ENCODE results near the gene TUBGCP6. TPM values are rescaled to one million over a fixed set of nuclear protein-coding genes. Genes with fewer than 3 reads are reported as not detected.

The TUBGCP6 gene
- total RNA-seq, 1 experiment from 2014 or later, result 31.3 TPM

DNA sequence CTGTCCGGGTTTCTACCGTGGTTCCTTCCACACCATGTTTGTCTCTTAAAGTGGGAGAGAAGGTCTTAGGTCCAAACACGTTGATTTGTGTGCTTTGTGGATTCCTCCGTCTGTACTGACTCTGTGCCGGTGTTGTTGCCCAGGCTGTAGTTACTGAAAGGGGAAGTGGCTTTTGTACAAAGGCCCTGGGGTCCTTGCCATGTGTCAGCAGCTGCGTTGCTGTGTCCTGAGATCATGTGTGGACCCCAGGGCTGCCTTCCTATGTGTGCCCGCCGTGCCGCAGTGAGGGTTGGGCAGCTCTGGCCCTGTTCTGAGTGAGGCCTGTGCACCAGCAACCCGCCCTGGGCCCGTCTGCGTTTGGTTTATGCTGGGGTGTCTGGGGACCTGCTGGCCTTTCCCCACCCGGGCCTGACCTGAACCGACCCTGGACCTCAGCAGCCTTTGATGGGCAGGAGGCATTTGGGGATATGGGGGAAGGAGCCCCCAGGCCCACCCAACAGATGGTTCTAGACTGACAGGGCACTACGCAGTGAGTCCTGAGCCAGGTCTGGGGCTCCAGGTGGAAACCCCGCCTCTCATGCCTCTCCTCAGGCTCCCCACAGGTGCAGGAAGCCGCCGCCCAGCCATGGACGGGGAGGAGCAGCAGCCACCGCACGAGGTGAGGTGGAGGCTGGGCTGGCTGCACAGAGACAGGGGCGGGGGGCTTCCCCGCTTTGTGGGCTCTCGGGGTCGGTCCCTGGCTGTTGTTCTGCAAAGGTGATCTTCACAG lies 52.2 kb downstream of the TUBGCP6 start:
- ChIA-PET CTCF (no interaction called here), POLR2A (no interaction called here)
- H3K4me3 ChIP-seq (ENCODE audit: low read depth in 2 of 2, low read length in 2 of 2), result no peak overlapping the region
- intact Hi-C loops (cut with micrococcal nuclease; ENCODE audit: unreplicated experiment), result loop anchor here (5.0 kb wide), 1 partner anchor 45 kb away; no protein-coding TSS in a partner anchor
- peaks cover 32% of the 10 kb centered on the region for H3K4me1 ChIP-seq (ENCODE audit: control insufficient read depth, insufficient read depth, low read length)
- no peaks in the 10 kb centered on the region for H3K9me3 ChIP-seq (ENCODE audit: control insufficient read depth, insufficient read depth, low read depth, low read length)
- no peak overlapping the region for H3K27ac ChIP-seq (ENCODE audit: low read length)
- no peaks in the 10 kb centered on the region for H3K36me3 ChIP-seq (ENCODE audit: control insufficient read depth, insufficient read depth, low read length)
- no peak for TF ChIP-seq SIN3A (IDR thresholded peaks at IDR 0.05; ENCODE audit: borderline replicate concordance, insufficient read depth, low read depth, low read length)
- TF ChIP-seq, protein P1, sequence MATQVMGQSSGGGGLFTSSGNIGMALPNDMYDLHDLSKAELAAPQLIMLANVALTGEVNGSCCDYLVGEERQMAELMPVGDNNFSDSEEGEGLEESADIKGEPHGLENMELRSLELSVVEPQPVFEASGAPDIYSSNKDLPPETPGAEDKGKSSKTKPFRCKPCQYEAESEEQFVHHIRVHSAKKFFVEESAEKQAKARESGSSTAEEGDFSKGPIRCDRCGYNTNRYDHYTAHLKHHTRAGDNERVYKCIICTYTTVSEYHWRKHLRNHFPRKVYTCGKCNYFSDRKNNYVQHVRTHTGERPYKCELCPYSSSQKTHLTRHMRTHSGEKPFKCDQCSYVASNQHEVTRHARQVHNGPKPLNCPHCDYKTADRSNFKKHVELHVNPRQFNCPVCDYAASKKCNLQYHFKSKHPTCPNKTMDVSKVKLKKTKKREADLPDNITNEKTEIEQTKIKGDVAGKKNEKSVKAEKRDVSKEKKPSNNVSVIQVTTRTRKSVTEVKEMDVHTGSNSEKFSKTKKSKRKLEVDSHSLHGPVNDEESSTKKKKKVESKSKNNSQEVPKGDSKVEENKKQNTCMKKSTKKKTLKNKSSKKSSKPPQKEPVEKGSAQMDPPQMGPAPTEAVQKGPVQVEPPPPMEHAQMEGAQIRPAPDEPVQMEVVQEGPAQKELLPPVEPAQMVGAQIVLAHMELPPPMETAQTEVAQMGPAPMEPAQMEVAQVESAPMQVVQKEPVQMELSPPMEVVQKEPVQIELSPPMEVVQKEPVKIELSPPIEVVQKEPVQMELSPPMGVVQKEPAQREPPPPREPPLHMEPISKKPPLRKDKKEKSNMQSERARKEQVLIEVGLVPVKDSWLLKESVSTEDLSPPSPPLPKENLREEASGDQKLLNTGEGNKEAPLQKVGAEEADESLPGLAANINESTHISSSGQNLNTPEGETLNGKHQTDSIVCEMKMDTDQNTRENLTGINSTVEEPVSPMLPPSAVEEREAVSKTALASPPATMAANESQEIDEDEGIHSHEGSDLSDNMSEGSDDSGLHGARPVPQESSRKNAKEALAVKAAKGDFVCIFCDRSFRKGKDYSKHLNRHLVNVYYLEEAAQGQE (IDR thresholded peaks at IDR 0.05; ENCODE audit: insufficient read depth in 1 of 2, low read depth in 2 of 2, low read length in 1 of 2), result no peak
- no peak for TF ChIP-seq TCF7L2 (IDR thresholded peaks at IDR 0.05; ENCODE audit: low read depth, low read length)
- no peak for TF ChIP-seq POLR2AphosphoS5 (IDR thresholded peaks at IDR 0.05; ENCODE audit: low read depth, low read length)
- TF ChIP-seq, protein P2, sequence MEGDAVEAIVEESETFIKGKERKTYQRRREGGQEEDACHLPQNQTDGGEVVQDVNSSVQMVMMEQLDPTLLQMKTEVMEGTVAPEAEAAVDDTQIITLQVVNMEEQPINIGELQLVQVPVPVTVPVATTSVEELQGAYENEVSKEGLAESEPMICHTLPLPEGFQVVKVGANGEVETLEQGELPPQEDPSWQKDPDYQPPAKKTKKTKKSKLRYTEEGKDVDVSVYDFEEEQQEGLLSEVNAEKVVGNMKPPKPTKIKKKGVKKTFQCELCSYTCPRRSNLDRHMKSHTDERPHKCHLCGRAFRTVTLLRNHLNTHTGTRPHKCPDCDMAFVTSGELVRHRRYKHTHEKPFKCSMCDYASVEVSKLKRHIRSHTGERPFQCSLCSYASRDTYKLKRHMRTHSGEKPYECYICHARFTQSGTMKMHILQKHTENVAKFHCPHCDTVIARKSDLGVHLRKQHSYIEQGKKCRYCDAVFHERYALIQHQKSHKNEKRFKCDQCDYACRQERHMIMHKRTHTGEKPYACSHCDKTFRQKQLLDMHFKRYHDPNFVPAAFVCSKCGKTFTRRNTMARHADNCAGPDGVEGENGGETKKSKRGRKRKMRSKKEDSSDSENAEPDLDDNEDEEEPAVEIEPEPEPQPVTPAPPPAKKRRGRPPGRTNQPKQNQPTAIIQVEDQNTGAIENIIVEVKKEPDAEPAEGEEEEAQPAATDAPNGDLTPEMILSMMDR (IDR thresholded peaks at IDR 0.05), result no peak
- H3K27me3 ChIP-seq (ENCODE audit: control insufficient read depth, insufficient read depth, low read length), result no peaks in the 10 kb centered on the region
- no peak for DNase-seq (ENCODE audit: low read depth, low spot score)
- in situ Hi-C loops (cut with HindIII; ENCODE audit: low pct_unique_long_range_greater_than_20kb, low sequenced_read_pairs), result no loop called here
- no peak for ATAC-seq
- BruUV-seq (replicated peaks), result no TSS peak

DNA sequence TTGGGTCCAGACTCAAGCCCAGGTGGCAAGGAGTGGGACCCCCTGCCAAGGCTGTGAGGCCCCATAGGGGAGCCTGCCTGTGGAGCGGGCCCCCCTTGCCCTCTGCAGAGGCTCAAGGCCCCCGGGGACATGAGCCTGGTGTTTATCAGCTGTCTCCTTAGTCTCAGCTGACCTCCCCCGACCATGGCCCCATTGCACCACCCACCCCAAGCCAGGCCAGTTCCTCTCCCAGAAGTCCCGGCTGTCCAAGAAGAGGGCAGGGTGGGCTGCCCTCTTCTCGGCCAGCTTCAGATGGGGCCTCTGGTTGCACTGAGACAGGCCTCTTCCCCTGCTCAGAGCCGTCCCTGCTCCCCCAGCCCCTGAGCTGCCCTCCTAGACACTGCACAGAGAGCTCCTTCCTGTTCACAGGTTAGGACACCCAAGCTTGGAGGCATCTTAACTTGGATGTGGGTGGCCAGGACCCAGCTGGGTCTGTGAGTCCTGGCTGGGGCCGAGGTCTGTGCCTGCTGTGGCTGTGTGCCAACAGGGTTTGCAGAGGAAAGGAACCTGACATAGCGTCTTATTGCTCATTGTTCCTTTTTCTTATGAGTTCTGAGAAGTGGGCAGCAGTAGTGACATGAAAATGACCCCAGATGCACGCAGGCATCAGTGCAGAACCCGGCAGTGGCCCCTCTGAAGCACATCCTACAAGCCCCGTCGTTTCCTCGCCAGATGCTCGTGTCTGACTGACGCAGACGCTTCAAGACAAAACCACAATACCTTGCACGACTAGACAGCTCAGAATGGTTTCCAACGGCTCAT lies 53.7 kb downstream of the TUBGCP6 start:
- in situ Hi-C loops (cut with HindIII; ENCODE audit: low pct_unique_long_range_greater_than_20kb, low sequenced_read_pairs), result no loop called here
- intact Hi-C loops (cut with micrococcal nuclease; ENCODE audit: unreplicated experiment), result loop anchor here (5.0 kb wide), 1 partner anchor 44 kb away; no protein-coding TSS in a partner anchor
- Histone ChIP-seq H3K27ac (ENCODE audit: low read length) (peak overlapping the region; percentile 73), H3K36me3 (ENCODE audit: control insufficient read depth, insufficient read depth, low read length) (no peaks in the 10 kb centered on the region), H3K27me3 (ENCODE audit: control insufficient read depth, insufficient read depth, low read length) (no peaks in the 10 kb centered on the region), H3K9me3 (ENCODE audit: control insufficient read depth, insufficient read depth, low read depth, low read length) (no peaks in the 10 kb centered on the region), H3K4me3 (ENCODE audit: low read depth in 2 of 2, low read length in 2 of 2) (peak overlapping the region; percentile 36 to 55), H3K4me1 (ENCODE audit: control insufficient read depth, insufficient read depth, low read length) (peaks cover 35% of the 10 kb centered on the region)
- ChIA-PET CTCF (interaction anchor here (0.5 to 1.0 kb wide), 2 partner anchors 43 to 255 kb away, joined by 4 to 8 read pairs; no protein-coding TSS in a partner anchor), POLR2A (interaction anchor here (0.6 kb wide), 1 partner anchor 73 kb away, joined by 3 read pairs; no protein-coding TSS in a partner anchor)
- ATAC-seq (no peak), DNase-seq (ENCODE audit: low read depth, low spot score) (no peak)
- TF ChIP-seq, protein P1 (IDR thresholded peaks at IDR 0.05; ENCODE audit: insufficient read depth in 1 of 2, low read depth in 2 of 2, low read length in 1 of 2), result no peak
- TF ChIP-seq, protein P2 (IDR thresholded peaks at IDR 0.05), result no peak
- no peak for TF ChIP-seq POLR2AphosphoS5 (IDR thresholded peaks at IDR 0.05; ENCODE audit: low read depth, low read length)
- TF ChIP-seq SIN3A (IDR thresholded peaks at IDR 0.05; ENCODE audit: borderline replicate concordance, insufficient read depth, low read depth, low read length), result no peak
- no peak for TF ChIP-seq TCF7L2 (IDR thresholded peaks at IDR 0.05; ENCODE audit: low read depth, low read length)
- BruUV-seq (replicated peaks), result no TSS peak
